KOPT-K1 (cell line): ENCODE results near the gene MED15.

ENCODE experiments used
- H3K27ac ChIP-seq: fragments of 200-600 bp; sonication (generic); 2 replicates; pipeline ENCODE4 v1.5.1; 2016; ENCODE audit warnings: antibody characterized with exemption, mild to moderate bottlenecking, low read depth, low read length; ENCODE audit not compliant: poor library complexity, severe bottlenecking
- H3K36me3 ChIP-seq: fragments of 200-600 bp; sonication (generic); 2 replicates; pipeline ENCODE4 v1.5.1; 2017; ENCODE audit warnings: antibody characterized with exemption, mild to moderate bottlenecking, low read length, moderate library complexity; ENCODE audit not compliant: insufficient read depth
- H3K9me3 ChIP-seq: fragments of 200-600 bp; sonication (generic); 2 replicates; pipeline ENCODE4 v1.5.1; 2017; ENCODE audit warnings: antibody characterized with exemption, low read length, mild to moderate bottlenecking; ENCODE audit not compliant: insufficient read depth, poor library complexity, severe bottlenecking

Gene MED15

DNA sequence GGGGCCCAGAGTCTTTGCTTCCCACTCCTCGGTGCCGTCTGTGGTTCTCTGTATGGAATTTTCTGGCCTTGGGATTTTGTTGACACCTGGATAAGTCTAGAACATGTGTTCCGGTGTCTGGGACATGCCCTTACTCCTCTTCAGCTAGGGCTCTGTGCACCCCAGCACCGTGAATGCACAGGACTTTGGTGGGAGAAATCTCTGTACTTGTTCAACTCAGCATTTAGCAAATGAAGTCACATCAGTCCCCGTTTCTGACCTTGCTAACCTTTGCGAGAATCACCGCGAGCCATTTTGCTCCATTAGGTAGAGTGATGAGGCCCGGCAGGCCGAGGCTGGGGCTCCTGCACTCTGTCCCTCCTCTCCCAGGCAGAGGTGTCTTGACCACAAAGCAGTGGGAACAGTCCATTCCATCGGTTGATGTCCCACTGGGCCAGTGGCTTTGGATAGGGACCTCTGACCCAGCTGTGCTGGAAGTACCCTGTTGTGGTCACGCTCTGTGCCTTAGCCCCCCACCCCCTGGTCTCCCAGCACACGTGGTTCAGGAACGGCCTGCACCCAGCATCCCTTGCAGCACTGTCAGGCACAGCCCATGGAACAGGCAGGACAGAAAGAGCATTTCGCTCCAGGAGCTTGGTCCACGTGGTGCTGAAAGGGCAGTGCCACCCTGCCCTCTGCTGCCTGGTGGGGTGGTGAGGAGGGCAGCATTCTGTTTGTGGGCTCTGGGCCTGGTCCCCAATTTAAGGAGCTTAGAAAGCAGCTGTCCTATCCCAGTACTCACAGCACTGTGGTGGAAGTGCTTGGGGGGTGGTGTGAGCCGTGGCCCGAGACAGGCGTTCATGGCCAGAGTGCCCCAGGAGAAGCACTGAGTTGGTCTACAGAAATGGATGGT, 73.4 kb downstream of the MED15 start:
- peaks cover 99% of the 10 kb centered on the region for H3K36me3 ChIP-seq
- no peak overlapping the region for H3K27ac ChIP-seq
- no peaks in the 10 kb centered on the region for H3K9me3 ChIP-seq

DNA sequence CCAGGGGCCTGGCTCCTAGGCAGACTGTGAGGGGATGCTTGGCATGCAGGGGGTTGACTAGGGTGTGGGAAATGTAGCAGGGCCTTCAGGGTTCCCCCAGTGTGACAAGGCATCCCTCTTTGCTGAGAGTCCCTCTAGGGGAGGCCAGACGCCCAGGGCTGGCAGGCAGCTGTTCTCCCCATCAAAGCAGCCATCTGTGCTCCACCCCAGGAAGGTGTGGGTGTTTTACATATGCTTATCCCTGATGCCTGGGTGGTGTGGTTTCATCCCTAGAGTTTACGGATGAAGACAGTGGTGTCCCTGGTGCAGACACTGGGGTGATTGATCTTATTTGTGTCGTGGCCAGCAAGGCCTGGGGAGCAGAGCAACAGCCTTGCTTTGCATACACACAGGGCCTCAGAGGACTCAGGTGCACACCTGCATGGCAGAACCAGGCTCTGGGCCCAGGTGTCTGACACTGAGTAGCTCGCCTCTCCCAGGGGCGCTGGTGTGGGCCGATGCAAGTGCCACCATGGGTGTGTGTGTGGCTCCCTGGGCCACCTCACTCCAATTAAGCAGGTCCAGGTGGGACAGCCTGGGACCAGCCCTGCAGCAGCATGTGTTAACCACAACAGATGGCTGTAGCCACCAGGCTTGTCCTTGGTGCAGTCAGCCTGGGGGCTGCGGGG, 74.2 kb downstream of the MED15 start:
- no peaks in the 10 kb centered on the region for H3K9me3 ChIP-seq
- H3K27ac ChIP-seq, result no peak overlapping the region
- H3K36me3 ChIP-seq, result peaks cover 99% of the 10 kb centered on the region

- Histone ChIP-seq H3K36me3 (peaks cover 99% of the 10 kb centered on the region), H3K27ac (no peak overlapping the region), H3K9me3 (no peaks in the 10 kb centered on the region)
Observed at GRCh38 chr22:20582171-20582511, 74.7 kb downstream of the MED15 start.

- peaks cover 97% of the 10 kb centered on the region for H3K36me3 ChIP-seq
- no peaks in the 10 kb centered on the region for H3K9me3 ChIP-seq
- no peak overlapping the region for H3K27ac ChIP-seq
Observed at GRCh38 chr22:20582520-20583361, 75.3 kb downstream of the MED15 start.

DNA sequence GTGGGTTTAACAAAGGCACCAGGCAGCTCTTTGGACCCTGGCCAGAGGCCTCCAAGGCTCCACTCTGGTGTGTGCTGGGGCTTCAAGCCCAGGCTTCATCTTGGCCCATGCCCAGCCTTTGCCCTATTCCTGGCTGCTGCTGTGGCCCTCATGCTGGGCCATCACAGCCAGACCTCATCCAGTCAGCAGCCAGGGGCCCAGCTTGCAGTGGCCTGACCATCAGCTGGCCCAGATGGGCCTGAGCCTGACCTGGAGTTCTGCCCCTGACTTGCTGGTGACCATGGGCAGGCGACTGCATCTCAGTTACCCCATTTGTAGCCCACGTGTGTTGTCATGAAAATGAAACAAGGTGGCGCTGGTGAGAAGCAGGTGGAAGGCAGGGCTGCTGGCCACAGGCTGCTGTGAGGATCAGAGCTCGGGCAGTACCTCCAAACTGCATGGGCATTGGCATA, 76.1 kb downstream of the MED15 start:
- H3K27ac ChIP-seq, result no peak overlapping the region
- peaks cover 92% of the 10 kb centered on the region for H3K36me3 ChIP-seq

GRCh38 chr22:20584029-20584871, 76.8 kb downstream of the MED15 start:
- no peaks in the 10 kb centered on the region for H3K9me3 ChIP-seq
- peaks cover 85% of the 10 kb centered on the region for H3K36me3 ChIP-seq
- no peak overlapping the region for H3K27ac ChIP-seq

More for the DNA sequence above, 76.1 kb downstream of the MED15 start:
- H3K9me3 ChIP-seq, result no peaks in the 10 kb centered on the region

- H3K27ac ChIP-seq, result no peak overlapping the region
- peaks cover 77% of the 10 kb centered on the region for H3K36me3 ChIP-seq
- H3K9me3 ChIP-seq, result no peaks in the 10 kb centered on the region
Observed at GRCh38 chr22:20584872-20585638, 77.6 kb downstream of the MED15 start.

DNA sequence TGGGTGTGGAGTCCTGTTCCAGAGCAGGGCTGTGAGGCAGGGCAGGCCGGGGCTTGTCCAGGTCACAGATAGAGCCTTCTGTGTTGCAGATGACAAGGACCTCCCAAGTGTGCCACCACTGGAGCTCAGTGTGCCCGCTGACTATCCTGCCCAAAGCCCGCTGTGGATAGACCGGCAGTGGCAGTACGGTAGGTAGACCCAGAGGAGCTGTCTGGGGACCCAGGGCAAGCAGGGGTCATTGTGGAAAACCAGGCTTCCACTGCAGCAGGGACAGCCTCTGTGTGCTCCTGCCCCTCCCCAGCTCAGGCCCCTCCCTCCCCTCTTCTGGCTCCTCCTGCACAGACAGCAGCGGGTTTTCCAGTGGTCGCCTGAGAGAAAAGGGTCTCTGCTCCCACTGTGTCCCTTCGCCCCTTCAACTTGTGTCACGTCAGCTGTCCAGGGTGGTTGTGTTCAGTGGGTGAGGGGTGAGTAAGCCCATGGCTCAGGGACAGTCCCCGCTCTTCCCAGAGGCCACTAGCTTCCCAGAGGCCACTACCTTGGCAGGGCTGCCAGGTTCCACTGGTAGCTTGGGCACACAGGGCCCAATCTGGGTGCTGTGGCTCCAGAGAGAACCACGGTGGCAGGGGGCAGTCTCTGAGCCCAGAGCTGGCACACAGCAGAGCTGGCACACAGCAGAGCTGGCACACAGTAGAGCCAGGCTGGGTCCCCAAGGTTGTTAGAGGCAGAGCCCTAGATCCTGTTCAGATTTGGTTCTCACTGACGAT, 78.4 kb downstream of the MED15 start:
- Histone ChIP-seq H3K27ac (no peak overlapping the region), H3K9me3 (no peaks in the 10 kb centered on the region), H3K36me3 (peaks cover 69% of the 10 kb centered on the region)

DNA sequence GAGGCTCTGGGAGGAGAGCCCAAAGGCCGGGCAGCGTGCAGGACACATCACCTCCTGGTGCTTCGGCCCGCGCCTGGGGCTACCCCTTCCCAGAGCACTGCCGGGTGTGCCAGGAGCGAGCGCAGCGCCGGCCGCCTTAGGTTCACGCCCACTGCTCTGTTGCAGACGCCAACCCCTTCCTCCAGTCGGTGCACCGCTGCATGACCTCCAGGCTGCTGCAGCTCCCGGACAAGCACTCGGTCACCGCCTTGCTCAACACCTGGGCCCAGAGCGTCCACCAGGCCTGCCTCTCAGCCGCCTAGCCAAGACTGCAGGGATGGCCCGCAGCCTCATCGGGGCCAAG, 79.0 kb downstream of the MED15 start:
- no peak overlapping the region for H3K27ac ChIP-seq
- H3K36me3 ChIP-seq, result peaks cover 64% of the 10 kb centered on the region
- H3K9me3 ChIP-seq, result no peaks in the 10 kb centered on the region

- no peaks in the 10 kb centered on the region for H3K9me3 ChIP-seq
- H3K27ac ChIP-seq, result no peak overlapping the region
- peaks cover 54% of the 10 kb centered on the region for H3K36me3 ChIP-seq
Observed at GRCh38 chr22:20587206-20587958, 80.0 kb downstream of the MED15 start.

GRCh38 chr22:20588092-20588842, 80.9 kb downstream of the MED15 start:
- Histone ChIP-seq H3K27ac (no peak overlapping the region), H3K9me3 (no peaks in the 10 kb centered on the region), H3K36me3 (peaks cover 45% of the 10 kb centered on the region)

GRCh38 chr22:20588843-20589581, 81.6 kb downstream of the MED15 start:
- Histone ChIP-seq H3K9me3 (no peaks in the 10 kb centered on the region), H3K27ac (no peak overlapping the region), H3K36me3 (peaks cover 38% of the 10 kb centered on the region)
